GM12801 (cell line): ENCODE measurements around the gene ZSWIM5.

Experiments used
- CTCF ChIP-seq: IDR thresholded peaks from one replicate; pipeline ENCODE4 v1.5.1; 2011; ENCODE audit warnings: control low read depth; ENCODE audit not compliant: insufficient read length; ENCODE audit errors: extremely low read depth

The ZSWIM5 gene

DNA sequence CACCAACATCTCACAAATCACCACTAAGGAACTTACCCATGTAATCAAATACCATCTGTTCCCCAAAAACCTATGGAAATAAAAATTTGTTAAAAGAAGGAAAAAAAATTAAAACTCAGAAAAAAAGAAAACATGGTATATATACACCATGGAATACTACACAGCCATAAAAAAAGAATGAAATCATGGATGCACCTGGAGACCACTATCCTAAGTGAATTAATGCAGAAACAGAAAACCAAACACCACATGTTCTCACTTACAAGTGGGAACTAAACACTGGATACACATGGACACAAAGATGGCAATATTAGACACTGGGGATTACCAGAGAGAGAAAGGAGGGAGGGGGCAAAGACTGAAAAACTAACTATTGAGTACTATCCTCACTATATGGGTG, 50.4 kb downstream of the ZSWIM5 start:
- no peak for TF ChIP-seq CTCF

- no peak for TF ChIP-seq CTCF
These were observed 51.0 kb downstream of the ZSWIM5 start for GRCh38 chr1:45155423-45155822.

- no peak for TF ChIP-seq CTCF
These were observed 54.3 kb downstream of the ZSWIM5 start for GRCh38 chr1:45152126-45152525.

- TF ChIP-seq CTCF, result no peak
These were observed 58.1 kb downstream of the ZSWIM5 start for GRCh38 chr1:45148209-45148825.

- TF ChIP-seq CTCF, result no peak
These were observed 59.6 kb downstream of the ZSWIM5 start for GRCh38 chr1:45146833-45147232.

DNA sequence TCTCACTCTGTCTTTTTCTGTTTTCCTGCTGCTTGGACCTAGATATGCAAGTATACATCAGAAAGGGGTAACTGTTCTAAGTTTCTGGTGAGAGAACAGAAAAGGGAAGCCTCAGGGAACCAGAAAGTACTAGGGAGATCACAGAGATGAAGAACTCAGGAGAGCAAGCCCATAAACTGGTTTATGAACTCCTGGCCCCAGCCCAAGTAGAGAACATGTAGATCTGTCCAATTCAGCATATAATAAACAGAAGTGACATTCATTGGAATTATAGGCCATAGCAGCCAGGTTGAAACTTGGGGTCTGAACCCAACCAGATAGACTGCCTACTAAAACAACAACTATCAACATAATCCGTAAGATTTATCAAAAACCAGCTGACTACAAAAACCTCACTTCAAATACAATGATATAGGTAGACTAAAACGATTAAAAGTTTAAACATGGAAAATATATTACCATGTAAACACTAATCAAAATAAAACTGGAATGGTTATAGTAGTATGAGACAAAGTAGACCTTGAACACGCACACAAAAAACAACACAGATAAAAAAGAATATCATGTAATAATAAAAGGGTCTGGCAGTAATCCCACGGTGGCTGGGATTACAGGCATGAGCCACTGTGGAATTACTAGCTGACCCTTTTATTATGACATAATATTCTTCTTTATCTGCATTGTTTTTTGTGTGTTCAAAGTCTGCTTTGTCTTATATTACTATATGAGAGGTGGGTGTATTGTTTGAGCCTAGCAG, 65.0 kb downstream of the ZSWIM5 start:
- TF ChIP-seq CTCF, result no peak

- no peak for TF ChIP-seq CTCF
These were observed 69.4 kb downstream of the ZSWIM5 start for GRCh38 chr1:45136984-45137383.
